Activated naive CD4-positive, alpha-beta T cell treated with anti-CD3 and anti-CD28 coated beads, Interleukin-2, amount 50 U/mL, for 72 hours (primary cell): ENCODE data around the gene SH2B2. TPM values are rescaled to one million over a fixed set of nuclear protein-coding genes. Genes with fewer than 3 reads are reported as not detected.
"Not testable (repeated sequence)": the region's sequence is repeated elsewhere in the genome, so short reads cannot be mapped to it uniquely, and the experiment has no call there.

Source experiments
- ATAC-seq, 2 donors: fragments of 150-1000 bp; cut with Tn5 transposase; 2 replicates each; pipeline ENCODE4 v1.10.0; 2021; ENCODE audit warnings: mild to moderate bottlenecking in 2 of 2, moderate library complexity in 2 of 2
- DNase-seq, 2 donors: peaks; one replicate each; pipeline ENCODE4 v3.0.0; 2021 to 2022; ENCODE audit warnings: low spot score in 2 of 2
- H3K27ac Mint-ChIP-seq, 2 donors: one replicate each; pipeline ENCODE4 v1.8.0; 2022; ENCODE audit warnings: mild to moderate bottlenecking in 2 of 2, mixed read lengths in 2 of 2
- H3K36me3 Mint-ChIP-seq, 2 donors: one replicate each; pipeline ENCODE4 v1.8.0; 2022; ENCODE audit warnings: mixed read lengths in 2 of 2
- H3K9me3 Mint-ChIP-seq, 2 donors: one replicate each; pipeline ENCODE4 v1.8.0; 2022; ENCODE audit warnings: mixed read lengths in 2 of 2
- total RNA-seq, 2 donors: library from RNA; stranded (reverse); gene quantifications; one replicate each; pipeline ENCODE4 v1.2.3, GENCODE V29; 2022

Gene SH2B2
- total RNA-seq, 2 donors from 2014 or later: 0.84 to 6.3 TPM

DNA sequence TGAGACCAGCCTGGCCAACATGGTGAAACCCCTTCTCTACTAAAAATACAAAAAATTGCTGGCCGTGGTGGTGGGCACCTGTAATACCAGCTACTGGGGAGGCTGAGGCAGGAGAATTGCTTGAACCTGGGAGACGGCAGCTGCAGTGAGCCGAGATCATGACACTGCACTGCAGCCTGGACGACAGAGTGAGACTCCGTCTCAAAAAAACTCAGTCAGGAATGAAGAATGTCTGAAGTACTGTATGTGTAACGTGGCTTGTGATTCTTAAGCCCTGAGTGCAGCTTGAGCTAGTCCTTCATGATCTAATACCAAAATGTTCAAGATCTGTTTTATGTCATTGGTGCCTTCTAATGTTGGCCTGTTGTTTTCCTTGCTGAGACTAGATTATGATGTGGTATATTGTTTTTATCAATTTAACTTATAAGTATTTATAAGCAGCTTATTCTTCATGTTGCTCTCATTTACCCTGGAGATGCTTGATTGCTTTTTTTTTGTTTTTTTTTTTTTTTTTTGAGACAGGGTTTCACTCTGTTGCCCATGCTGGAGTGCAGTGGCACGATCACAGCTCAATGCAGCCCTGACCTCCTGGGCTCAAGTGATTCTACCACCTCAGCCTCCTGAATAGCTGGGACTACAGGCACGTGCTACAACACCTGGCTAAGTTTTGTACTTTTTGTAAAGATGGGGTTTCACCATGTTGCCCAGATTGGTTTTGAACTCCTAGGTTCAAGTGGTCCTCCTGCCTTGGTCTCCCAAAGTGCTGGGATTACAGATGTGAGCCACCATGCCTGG is 44.2 kb downstream of the SH2B2 start:
- H3K36me3 Mint-ChIP-seq, DNase-seq, H3K9me3 Mint-ChIP-seq, H3K27ac Mint-ChIP-seq, ATAC-seq: not testable (repeated sequence)

DNA sequence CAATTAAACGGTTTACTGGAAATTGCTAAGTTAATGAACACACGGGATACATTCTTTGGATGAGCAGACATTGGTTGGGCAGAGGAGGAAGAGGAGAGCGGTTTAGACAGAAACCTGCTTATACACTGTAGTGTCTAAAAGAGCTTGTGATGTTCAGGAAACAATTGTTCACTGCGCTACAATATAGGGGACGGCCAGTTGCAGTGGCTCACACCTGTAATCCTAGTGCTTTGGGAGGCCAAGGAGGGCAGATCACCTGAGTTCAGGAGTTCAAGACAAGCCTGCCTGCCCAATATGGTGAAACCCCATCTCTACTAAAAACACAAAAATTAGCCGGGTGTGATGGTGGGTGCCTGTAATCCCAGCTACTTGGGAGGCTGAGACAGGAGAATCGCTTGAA is 48.9 kb downstream of the SH2B2 start:
- not testable (repeated sequence) for DNase-seq

DNA sequence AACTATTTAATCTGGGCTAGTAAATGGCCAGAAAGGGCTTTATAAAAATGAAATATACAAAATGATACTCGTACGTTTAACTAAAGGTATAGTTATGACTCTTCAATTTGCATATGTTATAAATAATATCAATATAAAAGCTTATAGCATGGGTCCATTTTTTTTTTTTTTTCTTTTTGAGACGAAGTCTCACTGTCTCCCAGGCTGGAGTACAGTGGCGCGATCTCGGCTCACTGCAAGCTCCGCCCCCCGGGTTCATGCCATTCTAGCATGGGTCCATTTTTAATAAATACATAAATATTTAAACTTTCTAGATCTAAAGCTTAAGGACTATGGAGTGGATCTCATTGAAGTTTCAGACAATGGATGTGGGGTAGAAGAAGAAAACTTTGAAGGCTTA is 50.3 kb downstream of the SH2B2 start:
- not testable (repeated sequence) for ATAC-seq, H3K36me3 Mint-ChIP-seq, H3K27ac Mint-ChIP-seq, DNase-seq, H3K9me3 Mint-ChIP-seq

More for the DNA sequence above, 48.9 kb downstream of the SH2B2 start:
- not testable (repeated sequence) for ATAC-seq, H3K36me3 Mint-ChIP-seq, H3K27ac Mint-ChIP-seq, H3K9me3 Mint-ChIP-seq

DNA sequence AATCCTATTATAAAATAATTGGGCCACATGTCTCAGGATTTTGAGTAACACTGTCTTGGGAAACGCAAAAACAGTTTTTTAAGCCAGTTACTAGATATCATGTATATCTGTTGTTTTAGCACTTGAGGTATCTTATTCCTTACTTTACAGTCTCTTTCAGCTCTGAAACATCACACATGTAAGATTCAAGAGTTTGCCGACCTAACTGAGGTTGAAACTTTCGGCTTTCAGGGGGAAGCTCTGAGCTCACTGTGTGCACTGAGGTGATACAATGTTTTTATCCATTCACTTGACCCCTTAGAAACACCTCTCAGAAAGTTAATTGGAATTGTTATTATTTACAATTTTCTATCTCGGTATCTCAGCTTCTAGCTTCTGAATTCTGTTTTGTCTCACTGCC is 50.8 kb downstream of the SH2B2 start:
- not testable (repeated sequence) for H3K36me3 Mint-ChIP-seq, DNase-seq, H3K9me3 Mint-ChIP-seq, H3K27ac Mint-ChIP-seq, ATAC-seq

DNA sequence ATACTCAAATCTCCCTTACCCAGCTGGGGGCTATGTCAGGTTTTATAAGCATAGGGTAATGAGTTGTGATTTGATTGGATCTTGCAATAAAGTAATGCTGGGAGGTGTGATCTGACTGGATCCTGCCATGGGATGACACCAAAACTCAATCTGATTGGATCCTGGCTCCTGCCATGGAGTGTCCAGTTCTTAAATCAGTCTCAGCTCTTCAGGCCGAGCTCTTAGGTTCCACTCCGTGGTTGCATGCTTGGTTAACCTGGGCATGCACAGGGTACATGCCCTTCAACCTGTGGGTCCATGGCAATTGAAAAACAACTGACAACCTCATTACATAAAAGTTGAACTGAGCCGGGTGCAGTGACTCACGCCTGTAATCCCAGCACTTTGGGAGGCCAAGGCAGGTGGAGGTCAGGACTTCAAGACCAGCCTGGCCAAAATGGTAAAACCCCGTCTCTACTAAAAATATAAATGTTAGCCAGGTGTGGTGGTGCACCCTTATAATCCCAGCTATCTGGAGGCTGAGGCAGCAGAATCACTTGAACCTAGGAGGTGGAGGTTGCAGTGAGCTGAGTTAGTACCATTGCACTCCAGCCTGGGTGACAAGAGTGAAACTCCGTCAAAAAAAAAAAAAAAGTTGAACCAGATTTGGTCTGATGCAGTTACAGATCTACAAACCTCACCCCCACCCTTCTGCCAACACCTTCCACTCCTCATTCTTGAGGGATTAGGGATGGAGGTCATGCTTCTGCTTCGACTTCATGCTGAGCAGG is 54.1 kb downstream of the SH2B2 start:
- not testable (repeated sequence) for ATAC-seq, DNase-seq, H3K9me3 Mint-ChIP-seq, H3K36me3 Mint-ChIP-seq, H3K27ac Mint-ChIP-seq

DNA sequence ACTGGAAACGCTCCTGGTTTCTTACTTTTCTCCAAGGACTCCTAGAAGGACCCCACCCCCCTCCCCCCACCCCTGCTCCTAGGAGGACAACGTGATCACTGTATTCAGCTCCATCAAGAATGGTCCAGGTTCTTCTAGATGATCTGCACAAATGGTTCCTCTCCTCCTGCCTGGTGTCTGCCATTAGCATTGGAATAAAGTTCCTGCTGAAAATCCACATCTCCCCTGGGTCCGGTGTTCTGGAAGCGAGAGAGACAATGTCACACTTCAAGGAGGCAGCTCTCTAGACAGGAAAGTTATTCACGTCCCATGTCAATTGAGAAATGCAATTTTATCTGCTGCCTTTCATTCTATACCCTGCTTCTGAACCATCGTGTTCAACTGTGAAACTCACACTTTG is 60.3 kb downstream of the SH2B2 start:
- H3K27ac Mint-ChIP-seq, H3K36me3 Mint-ChIP-seq, ATAC-seq, DNase-seq, H3K9me3 Mint-ChIP-seq: not testable (repeated sequence)

DNA sequence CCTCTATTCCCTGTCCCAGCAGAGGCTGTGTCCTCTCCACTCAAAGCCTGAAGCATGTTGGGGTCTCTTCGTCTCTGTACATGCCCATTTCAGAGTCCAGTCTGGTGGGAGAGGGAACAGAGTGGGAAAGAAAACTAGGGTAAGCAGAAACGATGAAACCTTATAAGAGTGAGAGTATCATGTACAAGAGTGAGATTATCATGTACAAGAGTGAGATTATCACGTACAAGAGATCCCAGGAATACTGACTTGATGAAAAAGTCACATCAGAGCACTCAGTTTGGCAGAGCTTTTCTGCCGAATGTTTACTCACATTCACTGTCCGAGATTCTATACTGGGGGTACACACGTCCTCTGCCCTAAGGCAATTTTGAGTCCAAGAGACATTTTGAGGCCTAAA is 69.7 kb downstream of the SH2B2 start, which contains the start of gene SPDYE6:
SPDYE6 (minus strand) TSS at position 101 of the 400 bp plus-strand sequence. CDS start 421 bp downstream, outside the sequence.
- not testable (repeated sequence) for ATAC-seq, H3K9me3 Mint-ChIP-seq, H3K36me3 Mint-ChIP-seq, DNase-seq, H3K27ac Mint-ChIP-seq

DNA sequence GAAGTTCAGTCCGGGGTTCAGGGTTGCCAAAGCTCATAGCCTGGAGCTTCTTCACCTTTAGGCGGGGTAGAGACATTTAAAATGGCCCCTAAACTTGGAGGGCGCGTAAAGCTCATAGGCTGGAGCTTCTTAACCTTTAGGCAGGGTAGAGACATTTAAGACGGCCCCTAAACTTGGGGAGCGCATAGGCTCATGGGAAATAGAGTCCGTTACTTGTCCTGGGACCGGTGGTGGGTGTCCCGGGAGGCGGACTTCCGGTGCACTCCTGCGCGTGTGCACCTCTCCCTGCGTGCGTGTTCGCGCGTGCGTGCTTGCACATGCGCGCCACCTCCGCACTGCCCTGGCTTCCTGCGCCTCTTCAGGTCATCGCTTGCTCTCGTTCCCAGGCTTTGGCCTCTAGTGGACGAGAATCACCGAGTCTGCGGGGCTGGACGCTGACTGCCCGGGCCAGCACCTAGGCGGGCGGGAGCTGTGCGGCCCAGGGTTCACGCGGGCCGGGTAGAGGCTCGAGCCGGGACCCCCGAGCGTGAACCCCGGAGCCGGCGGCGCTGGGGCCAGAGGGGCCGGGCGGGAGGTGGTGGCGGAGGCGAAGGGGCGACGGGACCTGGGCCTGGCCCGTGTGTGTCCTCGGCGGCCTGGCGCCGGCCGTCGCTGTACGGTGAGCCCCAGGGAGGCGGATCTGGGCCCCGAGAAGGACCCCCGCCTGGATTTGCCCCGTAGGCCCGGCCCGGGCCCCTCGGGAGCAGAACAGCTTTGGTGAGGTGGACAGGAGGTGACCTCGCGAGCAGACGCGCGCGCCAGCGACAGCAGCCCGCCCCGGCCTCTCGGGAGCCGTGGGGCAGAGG is 77.1 kb downstream of the SH2B2 start:
- ATAC-seq: peak; percentile 97 to 100
- DNase-seq: peak; percentile 84 to 93
- Mint-ChIP-seq H3K36me3 (peaks cover 7 to 21% of the 10 kb centered on the region in 2 donors), H3K27ac (peak overlapping the region; percentile 93)
- H3K9me3 Mint-ChIP-seq: not testable (repeated sequence)

DNA sequence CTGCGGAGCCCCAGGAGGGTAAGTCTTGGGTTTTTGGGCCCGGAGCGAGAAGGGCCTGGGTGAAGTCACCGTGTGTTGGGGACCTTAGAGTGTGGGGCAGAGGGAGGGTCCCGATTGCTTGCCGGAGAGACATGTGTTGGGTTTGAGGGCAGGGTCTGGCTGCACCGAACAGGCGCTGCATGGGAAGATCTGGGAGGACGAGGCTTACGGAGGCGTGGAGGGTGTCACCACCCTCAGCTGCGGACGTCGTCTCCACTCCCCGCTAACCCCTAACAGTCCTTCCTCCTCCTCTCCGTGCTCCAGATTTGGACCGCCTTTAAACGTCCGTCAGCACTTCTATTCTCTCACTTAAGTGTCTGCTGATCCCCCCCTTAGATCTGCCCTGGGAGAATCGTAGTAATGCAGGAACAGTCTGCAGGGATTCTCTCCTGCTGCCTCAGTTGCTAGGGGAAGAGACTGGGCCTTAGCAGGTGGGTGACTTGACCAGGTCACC is 77.8 kb downstream of the SH2B2 start:
- not testable (repeated sequence) for ATAC-seq, H3K9me3 Mint-ChIP-seq
- Mint-ChIP-seq H3K36me3 (peaks cover 7 to 21% of the 10 kb centered on the region in 2 donors), H3K27ac (peak overlapping the region; percentile 93)
- DNase-seq: peak in 1 of 2 donors; percentile 55

DNA sequence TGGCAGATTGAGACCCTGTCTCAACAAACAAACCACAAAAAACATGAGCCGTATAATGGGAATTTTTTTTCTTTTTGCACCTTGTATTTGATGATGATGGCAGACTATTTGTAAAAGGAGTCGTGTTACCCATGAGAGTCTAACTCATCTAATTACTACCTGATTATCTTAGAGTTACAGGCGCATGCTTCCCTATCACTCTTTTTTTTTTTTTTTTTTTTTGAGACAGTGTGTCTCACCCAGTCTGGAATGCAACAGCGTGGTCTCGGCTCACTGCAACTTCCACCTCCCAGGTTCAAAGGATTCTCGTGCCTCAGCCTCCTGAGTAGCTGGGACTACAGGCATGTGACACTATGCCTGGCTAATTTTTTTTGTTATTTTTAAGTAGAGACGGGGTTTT is 78.7 kb downstream of the SH2B2 start:
- peak overlapping the region in 1 of 2 donors; percentile 36 for H3K27ac Mint-ChIP-seq
- peaks cover 7 to 28% of the 10 kb centered on the region in 2 donors for H3K36me3 Mint-ChIP-seq
- ATAC-seq, DNase-seq, H3K9me3 Mint-ChIP-seq: not testable (repeated sequence)

DNA sequence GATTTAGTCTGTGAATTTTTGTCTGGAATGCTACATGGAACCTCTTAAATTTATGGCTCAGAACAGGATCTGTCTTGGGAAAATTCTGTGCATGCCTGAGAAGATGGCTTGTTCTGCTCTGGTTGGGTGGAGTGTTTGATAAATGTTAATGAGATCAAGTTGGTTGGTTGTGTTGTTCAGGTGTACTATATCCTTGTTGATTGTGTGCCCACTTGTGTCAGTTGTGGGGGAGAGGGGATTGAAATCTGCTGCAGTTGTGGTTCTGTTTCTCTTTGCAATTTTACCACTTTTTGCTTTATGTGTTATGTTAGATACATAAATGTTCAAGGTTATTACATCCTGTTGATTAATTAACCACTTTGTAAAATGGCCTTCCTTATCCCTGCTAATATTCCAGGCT is 83.4 kb downstream of the SH2B2 start:
- not testable (repeated sequence) for H3K27ac Mint-ChIP-seq, DNase-seq, ATAC-seq, H3K9me3 Mint-ChIP-seq
- peaks cover 7 to 39% of the 10 kb centered on the region in 2 donors for H3K36me3 Mint-ChIP-seq

Other genes with a start within 250 kb of the SH2B2 start
- gene SPDYE6, start 69.6 kb downstream of the SH2B2 start, total RNA-seq: not detected
- 10 to 100 TPM; 22.9 to 42.3 TPM for gene PRKRIP1, start 109.5 kb downstream of the SH2B2 start, total RNA-seq
- gene ORAI2, start 146.7 kb downstream of the SH2B2 start, total RNA-seq: 10 to 100 TPM; 25.8 to 26.7 TPM
- 1 to 10 TPM; 8.2 to 9.3 TPM for gene ALKBH4, start 178.0 kb downstream of the SH2B2 start, total RNA-seq
- 10 to 100 TPM; 11.6 to 12.5 TPM for gene LRWD1, start 178.1 kb downstream of the SH2B2 start, total RNA-seq
- 10 to 100 TPM; 56.9 to 79.6 TPM for gene POLR2J, start 192.1 kb downstream of the SH2B2 start, total RNA-seq
- 10 to 100 TPM; 21.8 to 23.9 TPM for gene RASA4B, start 230.9 kb downstream of the SH2B2 start, total RNA-seq